Keratinocyte (primary cell): Measurements from ENCODE around the gene DDX53. TPM values are rescaled to one million over a fixed set of nuclear protein-coding genes. Genes with fewer than 3 reads are reported as not detected.

ENCODE experiments used
- DNase-seq: peaks from one replicate; pipeline ENCODE4 v3.0.0-alpha.2; 2011; ENCODE audit warnings: low read depth, missing footprints, low spot score
- FAIRE-seq: peaks from 2 replicates; lab custom pipeline; 2011; peaks lifted over from hg19 to GRCh38; lab: Jason Lieb, UNC
- H2AFZ ChIP-seq: 2 replicates; pipeline ENCODE4 v1.6.0; 2012; ENCODE audit warnings: low read length, control low read depth, inconsistent platforms; ENCODE audit not compliant: control insufficient read depth
- H3K27ac ChIP-seq: 2 replicates; pipeline ENCODE4 v1.5.1; 2011; ENCODE audit warnings: low read length; ENCODE audit not compliant: control insufficient read depth, insufficient read depth
- H3K27me3 ChIP-seq: 3 replicates; pipeline ENCODE4 v1.6.0; 2011; ENCODE audit warnings: low read length; ENCODE audit not compliant: control insufficient read depth, insufficient read depth; ENCODE audit errors: extremely low read depth
- H3K36me3 ChIP-seq, 2 experiments: 2 replicates in 1 of 2; 3 replicates in 1 of 2; pipeline ENCODE4 v1.5.1; 2011; ENCODE audit warnings: low read length in 2 of 2, mild to moderate bottlenecking in 1 of 2; ENCODE audit not compliant: control insufficient read depth in 2 of 2, insufficient read depth in 2 of 2; ENCODE audit errors: extremely low read depth in 1 of 2
- H3K4me1 ChIP-seq: 3 replicates; pipeline ENCODE4 v1.5.1; 2011; ENCODE audit warnings: low read length; ENCODE audit not compliant: control insufficient read depth, insufficient read depth; ENCODE audit errors: extremely low read depth
- H3K4me2 ChIP-seq: 3 replicates; pipeline ENCODE4 v1.6.0; 2011; ENCODE audit warnings: low read depth, low read length; ENCODE audit not compliant: control insufficient read depth, insufficient read depth; ENCODE audit errors: extremely low read depth
- H3K4me3 ChIP-seq, 3 experiments: fragments of 200-600 bp in 1 of 3; sonication (generic) in 1 of 3; 2 replicates in 2 of 3; 3 replicates in 1 of 3; pipeline ENCODE4 v1.5.1; 2011 to 2016; ENCODE audit warnings: low read length in 3 of 3, mild to moderate bottlenecking in 3 of 3, control low read depth in 2 of 3, inconsistent platforms in 1 of 3, low read depth in 1 of 3, mixed read lengths in 1 of 3, mixed run types in 1 of 3, moderate library complexity in 1 of 3; ENCODE audit not compliant: control insufficient read depth in 2 of 3, insufficient read depth in 2 of 3; ENCODE audit errors: extremely low read depth in 1 of 3
- H3K79me2 ChIP-seq: 2 replicates; pipeline ENCODE4 v1.6.0; 2012; ENCODE audit warnings: low read length; ENCODE audit not compliant: control insufficient read depth, insufficient read depth
- H3K9ac ChIP-seq: 3 replicates; pipeline ENCODE4 v1.6.0; 2011; ENCODE audit warnings: low read length; ENCODE audit not compliant: control insufficient read depth, insufficient read depth; ENCODE audit errors: extremely low read depth
- H3K9me1 ChIP-seq: 3 replicates; pipeline ENCODE4 v1.6.0; 2011; ENCODE audit warnings: low read length; ENCODE audit not compliant: control insufficient read depth, insufficient read depth; ENCODE audit errors: extremely low read depth
- H3K9me3 ChIP-seq: 2 replicates; pipeline ENCODE4 v1.5.1; 2012; ENCODE audit warnings: low read depth, low read length; ENCODE audit not compliant: control insufficient read depth
- H4K20me1 ChIP-seq: 3 replicates; pipeline ENCODE4 v1.6.0; 2011; ENCODE audit warnings: low read length; ENCODE audit not compliant: control insufficient read depth, insufficient read depth; ENCODE audit errors: extremely low read depth
- EZH2 ChIP-seq: IDR thresholded peaks from one replicate; pipeline ENCODE4 v1.6.1; 2012; ENCODE audit warnings: inconsistent platforms, mild to moderate bottlenecking, low read length, moderate library complexity
- dilution Hi-C: fragments of 300-500 bp; cut with MboI; formaldehyde crosslinking; loops from one replicate; pipeline ENCODE4 v1.7.0; 2020; ENCODE audit warnings: low sequenced_read_pairs; ENCODE audit not compliant: extremely low pct_ligation_motif_present
- polyA plus RNA-seq, 5 experiments: library from polyadenylated mRNA; depleted of rRNA in 3 of 5; stranded (reverse) in 3 of 5; stranded (forward) in 1 of 5; unstranded in 1 of 5; fragments of >200 nt; gene quantifications; 1 replicate in 1 of 5; 2 replicates in 3 of 5; 3 replicates in 1 of 5; pipeline versions ENCODE4 v1.2.1 to v1.2.3, GENCODE V29; 2011 to 2012; ENCODE audit warnings: missing spikeins in 2 of 5, low read depth in 1 of 5, low replicate concordance in 1 of 5
- TF ChIP-seq, protein P1 (sequence below), 3 experiments: IDR thresholded peaks in 1 of 3; conservative IDR thresholded peaks in 1 of 3; optimal IDR thresholded peaks in 1 of 3; 2 replicates in 2 of 3; 3 replicates in 1 of 3; pipeline versions ENCODE3 to v1.5.1; 2011; ENCODE audit warnings: low read length in 3 of 3, mild to moderate bottlenecking in 3 of 3, moderate library complexity in 2 of 3, control low read depth in 1 of 3, inconsistent platforms in 1 of 3; ENCODE audit not compliant: insufficient read depth in 2 of 3; ENCODE audit errors: extremely low read depth in 1 of 3

The DDX53 gene
- polyA plus RNA-seq, 1 donor (not counting 4 experiments of a cell fraction or from before 2014, with no cell fraction given) = not detected

DNA sequence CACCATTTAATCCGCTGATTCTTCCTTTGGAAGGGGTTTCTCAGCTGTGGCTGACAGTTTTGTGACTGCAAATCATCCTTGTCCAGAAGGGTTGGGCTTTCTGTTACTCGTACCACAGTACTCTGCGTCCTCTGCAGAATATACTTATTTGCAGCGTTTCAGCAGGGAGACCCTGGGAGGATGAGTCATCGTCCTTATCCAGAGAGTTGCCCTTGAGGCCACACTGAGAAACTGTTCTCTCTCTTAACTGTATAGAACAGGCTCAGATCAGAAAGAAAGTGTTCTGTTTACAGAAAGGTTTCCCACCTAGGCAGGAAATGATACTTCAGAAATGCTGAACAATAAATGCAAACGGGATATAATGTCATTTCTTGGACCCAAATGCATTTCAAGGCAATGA lies 47.8 kb upstream of the DDX53 start:
- peaks cover 3% of the 10 kb centered on the region for H3K4me1 ChIP-seq
- no peak overlapping the region for H3K27ac ChIP-seq
- no peaks in the 10 kb centered on the region for H3K36me3 ChIP-seq
- no peak overlapping the region for H3K4me2 ChIP-seq
- no peaks in the 10 kb centered on the region for H3K9me1 ChIP-seq
- H2AFZ ChIP-seq = no peak overlapping the region
- TF ChIP-seq, protein P1, sequence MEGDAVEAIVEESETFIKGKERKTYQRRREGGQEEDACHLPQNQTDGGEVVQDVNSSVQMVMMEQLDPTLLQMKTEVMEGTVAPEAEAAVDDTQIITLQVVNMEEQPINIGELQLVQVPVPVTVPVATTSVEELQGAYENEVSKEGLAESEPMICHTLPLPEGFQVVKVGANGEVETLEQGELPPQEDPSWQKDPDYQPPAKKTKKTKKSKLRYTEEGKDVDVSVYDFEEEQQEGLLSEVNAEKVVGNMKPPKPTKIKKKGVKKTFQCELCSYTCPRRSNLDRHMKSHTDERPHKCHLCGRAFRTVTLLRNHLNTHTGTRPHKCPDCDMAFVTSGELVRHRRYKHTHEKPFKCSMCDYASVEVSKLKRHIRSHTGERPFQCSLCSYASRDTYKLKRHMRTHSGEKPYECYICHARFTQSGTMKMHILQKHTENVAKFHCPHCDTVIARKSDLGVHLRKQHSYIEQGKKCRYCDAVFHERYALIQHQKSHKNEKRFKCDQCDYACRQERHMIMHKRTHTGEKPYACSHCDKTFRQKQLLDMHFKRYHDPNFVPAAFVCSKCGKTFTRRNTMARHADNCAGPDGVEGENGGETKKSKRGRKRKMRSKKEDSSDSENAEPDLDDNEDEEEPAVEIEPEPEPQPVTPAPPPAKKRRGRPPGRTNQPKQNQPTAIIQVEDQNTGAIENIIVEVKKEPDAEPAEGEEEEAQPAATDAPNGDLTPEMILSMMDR (optimal IDR thresholded peaks at IDR 0.05 in 1 of 3, IDR thresholded peaks at IDR 0.05 in 1 of 3, conservative IDR thresholded peaks at IDR 0.05 in 1 of 3; ENCODE audit: extremely low read depth in 1 of 3, insufficient read depth in 2 of 3, low read length in 3 of 3) = no peak
- TF ChIP-seq EZH2 = no peak
- no peaks in the 10 kb centered on the region for H3K9me3 ChIP-seq
- no peak overlapping the region for H3K9ac ChIP-seq
- H4K20me1 ChIP-seq = no peaks in the 10 kb centered on the region
- no peak overlapping the region for H3K4me3 ChIP-seq
- H3K79me2 ChIP-seq = no peaks in the 10 kb centered on the region
- FAIRE-seq = no peak
- DNase-seq = no peak
- H3K27me3 ChIP-seq = no peaks in the 10 kb centered on the region
- dilution Hi-C loops = no loop called here

GRCh38 chrX:22958250-22958649 lies 41.5 kb upstream of the DDX53 start:
- no peak overlapping the region for H3K27ac ChIP-seq
- no peak overlapping the region for H3K9ac ChIP-seq
- no peaks in the 10 kb centered on the region for H3K36me3 ChIP-seq
- FAIRE-seq (no peak), DNase-seq (no peak)
- H2AFZ ChIP-seq = no peak overlapping the region
- H3K4me1 ChIP-seq = no peaks in the 10 kb centered on the region
- H3K27me3 ChIP-seq = no peaks in the 10 kb centered on the region
- no peaks in the 10 kb centered on the region for H3K79me2 ChIP-seq
- H3K9me3 ChIP-seq = no peaks in the 10 kb centered on the region
- H4K20me1 ChIP-seq = no peaks in the 10 kb centered on the region
- TF ChIP-seq, protein P1 (optimal IDR thresholded peaks at IDR 0.05 in 1 of 3, IDR thresholded peaks at IDR 0.05 in 1 of 3, conservative IDR thresholded peaks at IDR 0.05 in 1 of 3; ENCODE audit: extremely low read depth in 1 of 3, insufficient read depth in 2 of 3, low read length in 3 of 3) = no peak
- TF ChIP-seq EZH2 = no peak
- H3K4me3 ChIP-seq = no peak overlapping the region
- no peak overlapping the region for H3K4me2 ChIP-seq
- dilution Hi-C loops = no loop called here
- no peaks in the 10 kb centered on the region for H3K9me1 ChIP-seq
